ENCODE measurements around the gene DLD.

DNA sequence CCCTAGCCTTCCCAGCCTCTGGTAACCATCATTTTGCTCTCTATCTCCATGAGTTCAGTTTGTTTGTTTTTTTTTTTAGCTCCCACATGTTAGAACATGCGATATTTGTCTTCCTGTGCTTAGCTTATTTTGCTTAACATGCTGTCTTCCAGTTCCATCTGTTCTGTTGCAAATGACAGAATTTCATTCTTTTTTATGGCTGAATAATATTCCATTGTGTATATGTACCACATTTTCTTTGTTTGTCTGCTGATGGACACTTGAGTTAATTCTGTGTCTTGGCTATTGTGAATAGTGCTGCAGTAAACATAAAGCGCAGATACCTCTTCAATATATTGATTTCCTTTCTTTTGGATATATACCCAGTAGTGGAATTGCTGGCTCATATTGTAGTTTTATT lies 21.0 kb downstream of the DLD start:
- no peak for TF ChIP-seq POLR2A (IDR thresholded peaks at IDR 0.05)
- TF ChIP-seq, protein P1, sequence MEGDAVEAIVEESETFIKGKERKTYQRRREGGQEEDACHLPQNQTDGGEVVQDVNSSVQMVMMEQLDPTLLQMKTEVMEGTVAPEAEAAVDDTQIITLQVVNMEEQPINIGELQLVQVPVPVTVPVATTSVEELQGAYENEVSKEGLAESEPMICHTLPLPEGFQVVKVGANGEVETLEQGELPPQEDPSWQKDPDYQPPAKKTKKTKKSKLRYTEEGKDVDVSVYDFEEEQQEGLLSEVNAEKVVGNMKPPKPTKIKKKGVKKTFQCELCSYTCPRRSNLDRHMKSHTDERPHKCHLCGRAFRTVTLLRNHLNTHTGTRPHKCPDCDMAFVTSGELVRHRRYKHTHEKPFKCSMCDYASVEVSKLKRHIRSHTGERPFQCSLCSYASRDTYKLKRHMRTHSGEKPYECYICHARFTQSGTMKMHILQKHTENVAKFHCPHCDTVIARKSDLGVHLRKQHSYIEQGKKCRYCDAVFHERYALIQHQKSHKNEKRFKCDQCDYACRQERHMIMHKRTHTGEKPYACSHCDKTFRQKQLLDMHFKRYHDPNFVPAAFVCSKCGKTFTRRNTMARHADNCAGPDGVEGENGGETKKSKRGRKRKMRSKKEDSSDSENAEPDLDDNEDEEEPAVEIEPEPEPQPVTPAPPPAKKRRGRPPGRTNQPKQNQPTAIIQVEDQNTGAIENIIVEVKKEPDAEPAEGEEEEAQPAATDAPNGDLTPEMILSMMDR (IDR thresholded peaks at IDR 0.05), result no peak

Data from testis (tissue), 2 donors.